Stimulated activated CD4-positive, alpha-beta T cell treated with anti-CD3 and anti-CD28 coated beads, Interleukin-15, amount 100 ng/mL, for 24 hours (primary cell): ENCODE results near the gene TMTC3.
"Not testable (repeated sequence)": the region's sequence is repeated elsewhere in the genome, so short reads cannot be mapped to it uniquely, and the experiment has no call there.

Experiments used
- DNase-seq: peaks from one replicate; pipeline ENCODE4 v3.0.0-alpha.2; 2020

Gene TMTC3

DNA sequence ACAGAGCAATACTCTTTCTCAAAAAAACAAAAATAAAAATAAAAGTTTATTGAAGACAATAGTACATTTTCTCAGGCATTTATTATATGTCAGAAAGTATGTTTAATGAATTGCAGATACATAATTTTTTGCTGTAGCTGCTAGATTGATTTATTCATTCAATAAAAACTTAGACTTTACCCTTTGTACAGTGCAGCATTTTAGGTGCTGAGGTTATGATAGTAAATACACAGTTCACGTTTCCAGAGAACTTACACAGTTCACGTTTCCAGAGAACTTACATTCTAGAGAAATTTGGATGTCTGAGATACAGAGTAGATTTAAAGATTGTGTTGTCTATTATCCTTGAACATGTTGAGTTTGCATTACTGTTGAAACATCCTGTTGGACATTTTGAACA is 25.3 kb downstream of the TMTC3 start:
- DNase-seq, result no peak

DNA sequence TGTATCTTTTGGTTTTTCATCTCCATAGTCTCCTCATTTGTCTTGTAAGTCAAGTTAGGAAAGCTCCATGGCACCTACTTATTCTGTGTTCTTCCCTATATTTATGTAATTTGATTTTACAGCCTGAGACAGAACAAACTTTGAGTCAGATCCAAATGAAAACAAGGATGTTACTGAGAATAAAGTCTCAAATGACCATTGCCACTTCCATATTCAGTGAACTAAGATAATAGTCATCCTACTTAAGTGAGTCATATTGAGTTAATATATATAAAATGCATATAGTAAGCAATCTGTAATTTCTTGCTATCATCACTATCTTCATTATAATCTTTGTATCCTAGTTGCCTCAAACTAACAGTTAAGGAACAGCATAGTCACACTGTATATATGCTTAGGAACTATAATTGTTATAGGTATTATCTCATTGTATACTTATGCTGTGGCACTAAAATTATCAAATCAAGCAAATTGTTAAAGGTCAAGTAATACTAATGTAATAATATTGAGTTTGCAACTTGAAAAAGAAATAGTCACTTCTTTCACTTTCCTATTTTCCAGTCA is 30.8 kb downstream of the TMTC3 start:
- no peak for DNase-seq

DNA sequence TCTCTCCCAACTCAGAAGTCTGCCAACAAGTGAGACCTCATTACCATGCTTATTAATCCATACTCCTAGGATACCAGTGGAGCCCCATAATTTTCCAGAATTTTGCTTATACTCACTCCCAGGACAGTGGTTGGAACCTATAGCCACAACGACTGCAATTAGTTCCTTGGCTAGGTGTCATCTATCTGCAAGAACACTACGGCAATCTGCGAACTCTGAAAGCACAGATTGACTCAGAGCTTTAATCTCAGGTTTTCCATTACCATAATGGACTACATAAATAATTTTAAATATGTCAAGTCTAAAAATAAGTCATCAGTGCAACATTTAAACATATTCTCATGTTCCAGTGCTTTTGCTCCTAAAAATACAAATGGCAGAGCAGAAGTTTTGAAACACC is 33.4 kb downstream of the TMTC3 start:
- no peak for DNase-seq

DNA sequence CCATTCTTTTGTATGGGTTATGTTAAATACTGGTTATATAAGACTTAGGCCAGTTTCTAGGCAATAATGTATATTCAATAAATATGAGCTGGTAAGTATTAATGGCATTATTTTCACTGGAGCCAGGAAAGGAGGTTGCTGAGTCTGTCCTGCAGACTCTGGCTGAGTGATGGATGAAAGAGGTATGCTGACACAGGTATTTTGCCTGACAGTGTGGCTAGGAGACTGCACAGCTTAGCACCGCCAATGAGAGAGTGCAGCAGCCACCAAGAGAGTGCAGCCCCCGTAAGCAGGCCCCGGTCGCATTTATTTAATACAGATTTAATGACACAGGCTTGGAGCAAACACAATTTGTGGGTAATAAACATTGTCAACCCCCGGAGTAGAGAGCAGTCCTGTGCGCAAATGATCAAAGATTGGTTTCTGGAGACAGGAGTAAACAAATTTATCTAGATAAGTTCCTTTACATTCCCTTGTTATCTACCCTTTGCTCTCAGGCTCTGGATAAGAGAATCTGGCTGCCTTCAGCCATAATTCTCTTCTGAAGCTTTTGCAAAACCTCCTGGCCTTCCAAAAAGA is 37.4 kb downstream of the TMTC3 start:
- DNase-seq, result no peak

DNA sequence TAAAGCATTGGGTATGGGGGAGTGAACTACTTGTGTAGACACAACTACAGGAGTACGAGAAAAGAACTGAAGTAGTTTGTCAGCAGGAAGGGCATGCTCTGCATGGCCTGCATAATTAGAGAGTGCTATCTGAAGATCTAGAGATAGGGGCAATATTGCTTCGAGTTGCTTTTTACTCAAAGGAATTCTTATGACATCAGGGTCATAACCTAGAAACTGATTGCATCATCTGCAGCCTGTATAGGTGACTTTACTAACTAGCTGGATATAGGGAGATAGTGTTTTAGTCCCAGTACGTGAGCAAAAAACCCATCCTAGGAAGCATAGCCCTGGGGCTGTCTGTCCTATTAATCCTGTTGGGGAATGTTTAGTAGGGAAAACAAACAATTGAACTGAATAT is 39.8 kb downstream of the TMTC3 start:
- no peak for DNase-seq

DNA sequence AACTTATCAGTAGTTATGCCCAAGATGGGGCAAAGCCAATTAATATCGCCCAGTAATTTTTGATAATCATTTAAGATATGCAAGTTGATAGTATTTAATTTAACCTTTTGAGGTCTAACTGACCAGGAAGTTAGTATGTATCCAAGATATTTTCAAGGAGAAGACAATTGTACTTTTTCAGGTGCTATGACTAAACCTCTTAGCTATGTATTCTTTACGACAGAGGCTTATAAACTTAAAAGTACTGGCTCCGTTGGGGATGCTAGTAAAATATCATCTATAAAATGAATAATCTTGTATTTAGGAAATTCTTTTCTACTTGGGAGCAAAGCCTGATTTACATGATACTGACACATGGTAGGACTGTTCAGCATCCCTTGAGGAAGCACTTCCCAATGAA is 40.3 kb downstream of the TMTC3 start:
- DNase-seq, result no peak

DNA sequence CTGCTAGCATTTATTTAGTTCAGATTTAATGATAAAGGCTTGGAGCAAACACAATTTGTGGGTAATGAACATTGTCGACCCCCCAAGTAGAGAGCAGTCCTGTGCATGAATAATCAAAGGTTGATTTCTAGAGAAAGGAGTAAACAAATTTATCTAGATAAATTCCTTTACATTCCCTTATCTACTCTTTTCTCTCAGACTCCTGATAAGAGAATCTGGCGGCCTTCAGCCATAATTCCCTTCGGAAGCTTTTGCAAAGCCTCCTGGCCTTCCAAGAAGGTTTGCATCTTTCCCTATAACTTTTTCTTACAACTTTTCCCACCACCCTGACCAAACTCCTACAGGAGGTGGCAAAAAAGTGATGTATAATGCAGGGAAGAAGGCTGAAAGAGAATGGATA is 42.1 kb downstream of the TMTC3 start:
- DNase-seq, result no peak

DNA sequence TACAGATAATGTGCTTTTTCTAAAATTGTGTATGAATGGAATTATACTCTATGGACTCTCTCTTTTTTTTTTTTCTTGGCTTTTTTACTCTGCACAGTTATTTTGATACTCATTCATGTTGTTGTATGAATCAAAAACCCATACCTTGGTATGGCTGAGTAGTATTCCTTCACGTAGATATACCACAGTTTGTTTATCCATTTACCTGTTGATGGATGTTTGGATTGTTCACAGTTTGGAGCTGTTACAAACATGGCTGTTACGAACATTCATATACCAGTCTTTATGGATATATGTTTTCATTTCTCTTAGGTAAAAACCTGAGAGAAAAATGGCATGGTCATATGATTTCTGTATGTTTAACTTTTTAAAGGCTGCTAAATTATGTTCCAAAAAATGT is 43.2 kb downstream of the TMTC3 start:
- no peak for DNase-seq

DNA sequence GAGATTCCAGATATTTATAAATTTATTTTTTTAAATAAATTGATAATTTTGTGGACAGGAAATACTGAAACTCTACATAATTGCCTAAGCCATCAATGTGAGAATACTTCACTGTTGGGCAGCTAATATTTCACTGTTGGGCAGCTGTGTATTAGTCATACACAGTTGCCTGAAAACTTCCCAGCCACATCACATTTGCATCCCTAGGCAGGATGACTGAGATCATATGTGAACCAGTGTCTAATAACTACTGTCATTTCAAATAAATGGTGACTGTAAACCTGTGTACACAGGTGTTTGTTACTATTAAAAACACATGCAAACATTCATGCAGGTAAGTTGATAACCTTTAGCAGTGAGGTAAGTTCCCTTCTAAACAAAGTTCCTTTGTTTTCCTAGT is 43.9 kb downstream of the TMTC3 start:
- DNase-seq, result no peak

DNA sequence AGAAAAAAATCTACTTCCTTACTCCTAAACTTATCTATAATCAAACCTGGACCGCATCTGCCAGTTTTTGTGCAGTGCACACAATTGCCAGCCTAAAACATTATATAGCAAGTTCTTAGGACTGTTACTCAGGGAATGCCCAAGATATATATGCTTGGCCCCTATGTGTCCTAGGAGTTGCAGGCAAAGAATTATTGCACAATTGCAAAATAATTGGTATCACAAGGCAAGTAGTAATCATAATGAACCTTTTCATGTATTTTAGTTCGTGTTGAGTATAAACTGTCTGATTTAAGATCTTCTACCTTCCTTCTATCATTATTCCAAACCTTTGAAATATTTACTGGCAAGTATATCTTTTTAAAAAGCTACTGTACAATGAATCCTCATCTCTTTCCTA is 45.5 kb downstream of the TMTC3 start:
- DNase-seq, result no peak

DNA sequence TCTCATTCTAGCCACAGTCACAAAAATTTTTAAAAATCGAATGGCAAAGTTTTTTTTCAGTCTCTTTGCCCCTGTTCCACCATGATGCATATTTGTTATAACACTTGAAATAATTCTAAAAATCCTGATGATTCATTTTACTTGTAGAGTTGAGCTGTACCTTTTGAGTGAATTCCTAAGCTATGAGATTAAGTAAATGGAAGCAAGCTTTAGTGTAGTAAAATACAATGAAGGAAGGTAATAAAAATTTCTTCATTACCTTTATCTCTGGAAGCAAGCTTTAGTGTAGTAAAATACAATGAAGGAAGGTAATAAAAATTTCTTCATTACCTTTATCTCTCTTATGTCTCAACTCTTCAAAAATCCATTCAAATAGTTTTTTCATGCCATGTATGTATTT is 46.1 kb downstream of the TMTC3 start:
- no peak for DNase-seq

DNA sequence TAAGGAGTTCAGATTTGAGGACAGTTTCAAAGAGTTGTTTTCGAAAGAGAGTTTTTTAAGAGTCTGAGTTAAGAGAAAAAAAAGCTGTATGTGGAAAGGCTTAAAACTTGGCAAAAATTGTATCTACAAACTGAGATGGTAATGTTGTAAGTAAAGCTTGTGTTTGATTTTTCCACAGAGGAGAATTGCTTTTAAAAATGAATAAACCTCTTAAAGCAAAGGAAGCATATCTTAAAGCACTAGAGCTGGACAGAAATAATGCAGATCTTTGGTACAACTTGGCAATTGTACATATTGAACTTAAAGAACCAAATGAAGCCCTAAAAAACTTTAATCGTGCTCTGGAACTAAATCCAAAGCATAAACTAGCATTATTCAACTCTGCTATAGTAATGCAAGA is 50.3 kb downstream of the TMTC3 start:
- DNase-seq, result no peak

DNA sequence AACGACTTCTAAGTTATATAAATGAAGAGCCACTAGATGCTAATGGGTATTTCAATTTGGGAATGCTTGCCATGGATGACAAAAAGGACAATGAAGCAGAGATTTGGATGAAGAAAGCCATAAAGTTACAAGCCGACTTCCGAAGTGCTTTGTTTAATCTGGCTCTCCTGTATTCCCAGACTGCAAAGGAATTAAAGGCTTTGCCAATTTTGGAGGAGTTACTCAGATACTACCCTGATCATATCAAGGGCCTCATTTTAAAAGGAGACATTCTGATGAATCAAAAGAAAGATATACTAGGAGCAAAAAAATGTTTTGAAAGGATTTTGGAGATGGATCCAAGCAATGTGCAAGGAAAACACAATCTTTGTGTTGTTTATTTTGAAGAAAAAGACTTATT is 52.8 kb downstream of the TMTC3 start:
- DNase-seq, result no peak

DNA sequence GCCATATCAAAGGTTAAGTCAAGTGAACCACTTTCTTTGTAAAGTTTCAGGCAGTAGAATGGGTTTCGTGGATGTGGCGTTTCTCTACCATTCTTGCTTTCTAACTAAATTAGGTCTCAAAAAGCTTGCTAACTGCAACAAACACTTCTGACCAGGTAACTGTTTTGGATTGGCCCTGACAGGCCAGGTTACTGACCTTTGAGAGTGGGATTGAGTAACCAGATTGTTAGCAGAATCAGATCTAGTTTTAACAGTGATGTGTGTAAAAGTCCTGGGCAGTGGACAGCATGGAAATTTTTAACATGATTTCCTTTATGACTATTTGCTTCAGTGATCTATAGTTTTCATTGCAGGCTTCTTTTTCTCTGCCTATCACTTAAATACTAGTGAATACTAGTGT is 57.9 kb downstream of the TMTC3 start:
- no peak for DNase-seq

DNA sequence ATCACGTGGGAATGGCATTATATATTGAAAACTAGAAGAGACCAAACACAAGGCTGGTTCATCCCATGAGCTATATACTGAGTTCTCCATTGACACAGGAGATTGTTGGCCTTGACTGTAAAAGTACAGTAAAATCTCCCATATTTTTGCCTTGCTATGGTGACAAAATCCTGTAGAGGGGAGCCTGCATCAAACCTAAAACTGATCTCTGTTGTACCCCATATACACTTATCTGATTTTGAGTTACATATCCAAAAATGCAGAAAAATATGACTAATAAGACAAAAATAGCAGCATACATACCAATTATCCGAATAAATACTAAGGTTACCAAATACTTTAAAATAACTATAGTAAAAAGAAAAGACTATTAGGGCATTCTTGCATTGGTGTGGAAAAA is 60.4 kb downstream of the TMTC3 start:
- DNase-seq, result no peak

DNA sequence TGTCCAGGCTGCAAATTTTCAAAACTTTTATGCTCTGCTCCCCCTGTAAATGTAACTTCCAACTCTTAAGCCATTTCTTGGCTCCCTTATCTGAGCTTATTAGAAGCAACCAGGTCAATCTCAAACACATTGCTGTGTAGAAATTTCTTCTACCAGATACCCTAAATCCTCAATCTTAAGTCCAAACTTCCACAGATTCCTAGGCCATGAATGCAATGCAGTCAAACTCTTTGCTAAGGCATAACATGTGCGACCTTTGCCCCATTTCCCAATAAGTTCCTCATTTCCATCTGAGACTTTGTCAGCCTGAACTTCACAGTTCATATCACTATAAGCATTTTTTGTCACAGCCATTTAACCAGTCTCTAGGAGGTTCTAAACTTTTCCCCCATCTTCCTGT is 64.5 kb downstream of the TMTC3 start:
- no peak for DNase-seq

DNA sequence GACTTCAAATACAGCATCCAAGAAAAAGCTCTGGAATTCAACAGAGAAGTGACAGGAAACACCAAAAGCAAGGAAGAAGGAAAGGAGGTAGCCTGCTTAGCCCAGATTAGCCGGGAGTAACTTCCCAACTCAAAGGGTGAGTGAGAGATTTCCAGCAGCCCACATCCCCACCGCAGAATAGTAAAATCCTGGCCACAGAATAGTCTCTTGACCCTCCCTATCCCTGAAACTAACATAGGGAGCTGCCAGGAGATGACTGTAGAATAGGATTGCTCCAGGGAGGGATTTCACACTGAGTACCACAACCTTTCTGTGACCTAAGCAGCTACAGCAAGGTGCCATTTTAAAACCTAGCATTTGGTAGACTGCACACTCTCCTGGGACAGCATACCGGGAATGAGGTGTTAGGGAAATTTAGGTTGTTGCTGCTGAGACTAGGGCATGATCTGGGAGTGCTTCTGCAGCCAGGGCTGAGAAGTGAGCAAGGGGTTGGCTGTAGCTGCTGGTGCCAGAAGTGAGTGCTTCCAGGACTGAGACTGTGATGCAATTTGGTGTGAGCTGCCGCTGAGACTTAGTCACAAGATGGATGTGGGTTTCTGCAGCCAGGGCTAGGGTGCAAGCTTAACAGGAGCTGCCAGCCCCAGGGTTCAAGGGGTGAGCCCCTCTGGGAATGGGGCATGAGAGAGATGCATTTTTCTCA is 66.0 kb downstream of the TMTC3 start:
- DNase-seq, result no peak

DNA sequence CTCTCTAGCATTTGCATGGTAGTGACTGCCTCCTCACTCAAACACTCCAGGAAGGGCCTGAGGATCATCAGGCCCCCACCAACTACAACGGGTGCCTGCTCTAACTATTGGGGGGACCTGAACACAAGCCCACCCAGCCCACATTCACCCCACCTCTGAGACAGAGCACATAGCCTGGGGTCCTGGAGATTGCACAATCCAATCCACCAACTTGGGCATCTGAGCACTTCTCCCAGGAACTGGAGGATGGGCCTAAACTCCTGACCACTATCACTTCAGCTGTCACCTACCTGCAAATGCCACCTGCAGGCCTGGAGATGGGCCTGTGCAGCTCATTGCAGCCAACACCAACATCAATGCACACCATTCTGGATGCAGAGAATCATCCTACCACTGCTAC is 66.6 kb downstream of the TMTC3 start:
- no peak for DNase-seq

DNA sequence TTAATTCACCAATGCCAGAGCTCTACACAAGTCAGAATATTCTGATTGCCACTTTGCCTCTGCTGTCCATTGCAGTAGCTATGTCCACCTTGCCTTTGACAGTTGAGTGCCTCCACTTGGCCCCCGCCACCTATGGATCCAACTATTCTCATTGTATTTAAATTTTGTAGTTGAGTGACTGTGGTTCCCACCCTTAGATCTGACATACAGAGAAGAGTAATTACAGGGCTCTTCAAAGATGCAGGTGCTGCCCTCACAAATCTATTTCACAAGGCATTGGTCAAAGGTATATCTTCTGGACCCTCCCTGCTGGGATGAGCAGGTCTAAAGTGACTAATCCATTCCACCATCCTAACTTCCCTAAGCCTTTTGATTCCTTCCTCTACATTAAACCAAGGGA is 68.2 kb downstream of the TMTC3 start:
- not testable (repeated sequence) for DNase-seq

DNA sequence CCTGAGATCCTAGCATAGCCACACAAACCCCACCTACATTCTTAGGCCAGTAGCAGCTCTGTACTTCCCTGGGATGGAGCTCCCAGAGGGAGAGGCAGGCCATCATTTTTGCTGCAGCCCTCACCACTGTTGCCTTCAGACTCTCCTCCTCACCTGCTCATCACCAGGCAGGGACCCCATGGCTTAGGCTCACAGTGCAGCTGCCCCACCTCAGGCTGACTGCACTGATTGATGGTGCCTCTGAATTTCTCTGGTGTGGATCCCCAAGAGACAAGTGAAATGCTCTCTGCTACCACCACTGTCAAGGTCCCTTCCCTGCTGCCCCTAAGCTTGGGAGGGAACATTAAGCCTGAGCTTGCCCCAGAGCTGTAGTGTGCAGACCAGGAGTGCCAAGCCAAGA is 76.2 kb downstream of the TMTC3 start:
- no peak for DNase-seq

DNA sequence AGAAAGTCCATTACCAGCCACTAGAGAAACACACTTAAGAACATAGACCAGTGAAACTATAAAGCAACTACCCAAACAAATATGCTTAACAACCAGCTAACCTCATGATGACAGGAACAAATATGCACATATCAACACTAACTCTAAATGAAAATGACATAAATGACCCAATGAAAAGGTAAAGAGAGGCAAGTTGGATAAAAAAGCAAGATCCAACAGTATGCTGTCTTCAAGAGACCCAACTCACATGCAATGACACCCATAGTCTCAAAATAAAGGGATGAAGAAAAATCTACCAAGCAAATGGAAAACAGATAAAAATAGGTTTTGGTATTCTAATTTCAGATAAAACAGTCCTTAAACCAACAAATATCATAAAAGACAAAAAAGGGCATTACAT is 77.8 kb downstream of the TMTC3 start:
- DNase-seq, result no peak

DNA sequence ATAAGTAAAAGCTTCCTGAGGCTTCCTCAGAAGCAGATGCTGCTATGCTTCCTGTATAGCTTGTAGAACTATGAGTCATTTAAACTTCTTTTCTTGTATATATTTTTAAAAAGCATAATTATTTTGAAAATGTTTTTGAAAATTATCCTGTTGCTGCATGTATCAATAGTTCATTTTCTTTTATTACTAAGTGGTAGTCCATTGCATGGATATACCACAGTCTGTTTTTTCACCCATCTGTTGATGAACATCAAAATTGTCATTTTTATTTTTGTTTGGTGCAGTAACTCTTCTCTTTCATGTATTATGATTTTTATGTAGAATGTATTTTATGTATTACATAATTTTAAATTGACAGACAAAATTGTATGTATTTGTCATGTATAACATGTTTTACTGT is 81.4 kb downstream of the TMTC3 start:
- DNase-seq, result no peak

DNA sequence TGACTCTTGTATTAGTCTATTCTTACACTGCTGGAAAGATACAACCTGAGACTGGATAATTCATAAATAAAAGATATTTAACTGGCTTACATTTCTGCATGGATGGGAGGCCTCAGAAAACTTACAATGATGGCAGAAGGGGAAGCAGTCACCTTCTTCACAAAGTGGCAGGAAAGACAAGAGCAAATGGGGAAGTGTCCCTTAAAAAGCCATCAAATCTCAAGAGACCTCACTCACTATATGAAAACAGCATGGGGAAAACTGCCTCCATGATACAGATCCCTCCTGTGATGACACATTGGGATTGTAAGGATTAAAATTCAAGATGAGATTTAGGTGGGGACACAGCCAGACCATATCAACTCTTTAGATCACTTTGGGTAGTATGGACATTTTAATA is 83.7 kb downstream of the TMTC3 start:
- DNase-seq, result no peak

DNA sequence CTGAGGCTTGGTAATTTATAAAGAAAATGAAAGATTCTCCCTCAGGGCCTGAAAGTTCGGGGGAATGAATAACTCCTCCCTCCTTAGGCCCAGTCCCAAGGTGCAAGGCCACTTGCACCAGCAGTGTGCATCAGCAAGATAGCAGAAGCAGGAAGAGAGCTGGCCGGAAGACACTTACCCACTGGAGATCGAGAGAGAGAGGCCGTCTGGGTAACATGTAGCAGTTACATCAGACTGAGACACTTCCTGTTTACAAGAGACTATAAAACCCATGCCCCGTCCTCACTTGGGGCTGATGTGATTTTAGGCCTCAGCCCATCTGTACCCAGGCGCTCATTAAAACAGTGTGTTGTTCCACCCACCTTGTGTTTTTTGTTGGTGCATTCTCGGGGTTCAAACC is 85.2 kb downstream of the TMTC3 start:
- DNase-seq, result no peak

DNA sequence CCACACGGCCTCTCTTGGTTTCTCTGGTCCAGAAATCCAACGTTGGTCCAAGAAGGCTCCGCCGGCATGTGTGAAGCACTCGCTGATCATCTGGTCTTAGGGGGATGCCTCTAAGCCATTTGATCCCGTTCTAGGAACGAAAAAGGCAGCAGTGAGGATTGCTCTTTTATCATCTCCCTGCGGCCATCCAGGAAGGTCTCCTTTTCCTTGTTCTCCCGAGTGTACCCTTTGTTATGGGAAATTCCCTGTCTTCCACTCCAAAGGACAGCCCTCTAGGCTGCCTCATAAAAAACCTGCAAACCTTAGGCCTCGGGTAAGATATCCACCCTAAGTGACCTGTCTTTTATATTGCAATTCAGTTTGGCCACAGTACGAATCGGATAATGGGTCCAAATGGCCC is 85.8 kb downstream of the TMTC3 start:
- no peak for DNase-seq
